ENCODE data around the gene TSR2.

The TSR2 gene

DNA sequence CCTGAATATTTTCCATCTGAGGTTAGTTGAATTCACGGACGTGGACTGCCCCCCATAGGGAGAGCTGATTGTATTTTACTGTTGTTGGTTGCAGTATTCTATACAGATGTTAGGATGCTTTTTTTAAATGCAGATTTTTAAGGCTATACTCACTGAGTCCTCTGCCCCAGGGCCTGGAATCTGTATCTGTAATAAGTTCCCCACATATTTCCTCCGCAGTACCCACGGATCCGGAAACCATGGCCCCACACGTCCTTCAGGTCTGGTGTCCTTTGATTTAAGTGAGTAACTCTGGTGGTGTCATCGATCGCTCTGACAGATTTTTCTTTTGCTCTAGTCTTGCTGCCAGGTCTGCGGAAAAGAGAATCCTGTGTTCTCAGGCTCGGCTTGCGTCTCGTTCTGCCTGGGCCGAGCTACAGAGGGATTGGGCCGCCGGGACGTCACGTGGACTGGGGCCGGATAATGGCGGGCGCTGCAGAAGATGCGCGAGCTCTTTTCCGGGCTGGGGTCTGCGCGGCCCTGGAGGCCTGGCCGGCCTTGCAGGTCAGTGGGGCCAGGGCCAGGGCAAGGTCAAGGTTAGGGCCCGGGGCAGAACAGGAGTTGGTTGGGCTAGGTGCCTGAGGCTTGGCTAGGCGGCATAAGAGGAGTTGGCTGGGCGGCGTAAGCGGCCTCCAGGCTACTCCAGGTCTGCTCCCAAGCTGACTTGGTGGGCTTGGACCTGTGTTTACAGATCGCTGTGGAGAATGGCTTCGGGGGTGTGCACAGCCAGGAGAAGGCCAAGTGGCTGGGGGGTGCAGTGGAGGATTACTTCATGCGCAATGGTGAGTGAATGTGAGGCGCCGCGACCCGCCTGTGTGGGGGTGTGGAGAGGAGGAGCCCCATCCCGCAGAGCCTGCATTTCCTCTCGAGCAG is at the start of gene TSR2:
Gene TSR2 (plus strand): TSS at position 445 of the 912 bp plus-strand sequence. CDS start 18 bp downstream, at position 463.
- ATAC-seq, result peak; percentile 95

GRCh38 chrX:54397113-54397512 is 43.1 kb upstream of the TSR2 start:
- no peak for ATAC-seq
- no peak for DNase-seq

More for the DNA sequence above, at the start of gene TSR2:
- peak; percentile 72 for DNase-seq

DNA sequence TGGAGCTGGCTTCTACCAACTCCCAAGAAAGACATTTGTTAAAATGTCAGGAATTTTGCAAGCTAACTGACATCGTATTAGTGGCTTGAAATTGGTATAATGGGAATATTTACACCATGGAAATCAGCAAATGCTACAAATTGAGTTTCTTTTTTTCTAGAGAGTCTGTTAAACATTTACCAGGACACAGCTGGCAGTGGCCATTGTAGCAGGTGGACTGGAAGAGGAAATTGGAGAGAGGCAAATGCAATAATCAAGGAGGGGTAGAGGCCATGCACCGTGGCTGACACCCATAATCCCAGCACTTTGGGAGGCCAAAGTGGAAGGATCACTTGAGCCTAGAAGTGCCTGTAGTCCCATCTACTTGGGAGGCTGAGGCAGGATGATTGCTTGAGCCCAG is 32.9 kb upstream of the TSR2 start:
- no peak for DNase-seq

DNA sequence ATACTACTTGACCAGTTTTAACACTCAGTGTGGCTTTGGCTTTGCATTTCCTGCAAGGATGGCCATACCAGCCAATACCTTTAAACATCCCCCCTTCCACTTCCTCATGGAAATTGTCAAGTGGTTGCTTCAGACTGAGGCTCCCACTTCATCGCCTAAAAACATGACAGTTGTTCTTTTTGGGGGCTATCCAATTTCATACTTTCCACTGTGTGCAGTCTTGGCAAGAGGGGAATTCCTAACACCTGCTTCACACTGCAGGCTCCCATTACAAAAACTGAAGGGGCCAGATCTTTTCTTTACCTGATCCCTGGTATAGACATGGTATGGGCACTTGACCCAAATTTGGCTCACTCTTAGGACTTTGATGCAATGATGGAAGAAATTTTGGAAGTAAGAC is 28.5 kb upstream of the TSR2 start:
- ATAC-seq, result no peak
- no peak for DNase-seq

More for the DNA sequence above, 32.9 kb upstream of the TSR2 start:
- no peak for ATAC-seq

DNA sequence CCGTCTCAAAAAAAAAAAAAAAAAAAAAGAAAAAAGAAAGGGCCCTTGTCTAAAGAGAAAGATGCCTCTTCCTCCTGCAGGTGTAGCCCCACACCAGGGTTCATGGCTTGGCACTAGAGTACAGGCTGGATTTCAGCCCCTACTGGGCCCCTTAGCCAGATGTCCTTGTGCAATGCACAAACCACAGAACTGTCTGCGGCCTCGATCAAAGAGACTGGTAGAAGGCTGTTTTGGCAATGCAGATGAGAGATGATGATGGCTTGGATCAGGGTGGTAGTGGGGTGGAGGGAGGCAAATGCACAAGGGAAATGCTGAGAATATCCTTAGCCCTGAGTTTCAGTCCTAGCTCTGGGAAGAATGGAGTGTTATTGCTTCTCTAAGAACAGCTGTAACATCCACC is 26.5 kb upstream of the TSR2 start:
- DNase-seq, result no peak
- no peak for ATAC-seq

- ATAC-seq (no peak), DNase-seq (no peak)
Observed at GRCh38 chrX:54415534-54416350, 24.5 kb upstream of the TSR2 start.

DNA sequence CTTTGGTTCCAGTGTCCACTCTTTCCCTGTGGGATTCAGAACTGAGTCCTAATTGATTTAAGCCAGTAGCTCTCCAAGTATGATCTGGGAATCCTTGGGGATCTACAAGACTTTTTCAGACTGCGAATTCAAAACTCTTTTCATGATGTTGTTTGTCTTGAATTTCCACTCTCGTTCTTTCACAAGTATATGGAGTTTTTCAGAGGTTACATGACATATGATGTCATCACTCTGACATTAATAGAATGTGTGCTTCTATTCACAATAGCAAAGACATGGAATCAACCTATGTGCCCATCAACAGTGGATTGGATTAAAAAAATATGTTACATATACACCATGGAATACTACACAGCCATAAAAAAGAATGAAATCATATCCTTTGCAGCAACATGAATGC is 23.2 kb upstream of the TSR2 start:
- no peak for DNase-seq

DNA sequence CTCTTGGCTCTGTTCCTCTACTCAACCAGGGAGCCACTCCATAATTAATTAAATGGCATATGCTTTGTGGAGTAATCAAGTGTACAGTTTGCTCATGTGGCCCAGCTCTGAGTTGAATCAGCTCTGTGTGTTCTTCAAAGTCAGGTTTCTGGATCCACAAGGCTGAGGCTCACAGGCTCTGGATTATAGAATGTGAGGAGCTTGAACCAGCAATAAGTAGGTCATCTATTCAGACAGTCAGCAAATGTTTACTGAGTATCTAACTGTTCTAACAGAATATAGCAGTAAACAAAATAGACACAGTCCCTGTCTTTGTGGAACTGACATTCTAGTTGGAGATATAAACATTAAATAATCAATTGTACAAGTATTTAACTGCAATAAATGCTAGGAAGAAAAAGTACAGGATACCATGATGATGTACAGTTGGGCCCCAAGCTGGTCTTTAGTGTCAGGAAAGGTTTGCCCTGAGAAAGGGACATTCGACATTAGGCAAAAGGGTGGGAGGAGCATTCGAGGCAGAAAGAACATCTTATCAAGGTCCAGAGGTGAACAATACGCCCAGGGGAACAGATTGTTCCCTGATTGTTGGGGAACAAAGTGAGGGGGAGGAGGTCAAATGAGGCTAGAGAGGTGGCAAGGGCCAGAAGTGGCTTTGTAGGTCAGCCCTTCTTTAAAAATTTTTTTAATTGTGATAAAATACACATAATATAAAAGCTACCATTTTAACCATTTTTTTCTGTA is 20.5 kb upstream of the TSR2 start:
- no peak for DNase-seq
- ATAC-seq, result no peak

More for the DNA sequence above, 23.2 kb upstream of the TSR2 start:
- ATAC-seq, result no peak

DNA sequence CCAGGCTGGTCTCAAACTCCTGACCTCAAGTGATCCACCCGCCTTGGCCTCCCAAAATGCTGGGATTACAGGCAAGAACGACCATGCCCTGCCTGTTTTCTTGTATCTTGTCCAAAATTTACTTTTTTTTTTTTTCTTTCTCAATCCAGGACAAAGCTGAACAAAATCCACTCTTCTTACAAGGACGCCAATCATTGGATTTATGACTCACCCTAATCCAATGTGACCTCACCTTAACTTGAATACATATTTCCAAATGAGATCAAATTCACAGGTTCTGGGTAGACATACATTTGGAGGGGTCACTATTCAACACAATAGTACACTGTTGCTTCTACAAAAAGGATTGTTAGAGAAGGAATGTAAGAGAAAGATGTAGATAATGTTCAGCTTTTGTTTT is 18.0 kb upstream of the TSR2 start:
- ATAC-seq, result no peak
- DNase-seq, result no peak

DNA sequence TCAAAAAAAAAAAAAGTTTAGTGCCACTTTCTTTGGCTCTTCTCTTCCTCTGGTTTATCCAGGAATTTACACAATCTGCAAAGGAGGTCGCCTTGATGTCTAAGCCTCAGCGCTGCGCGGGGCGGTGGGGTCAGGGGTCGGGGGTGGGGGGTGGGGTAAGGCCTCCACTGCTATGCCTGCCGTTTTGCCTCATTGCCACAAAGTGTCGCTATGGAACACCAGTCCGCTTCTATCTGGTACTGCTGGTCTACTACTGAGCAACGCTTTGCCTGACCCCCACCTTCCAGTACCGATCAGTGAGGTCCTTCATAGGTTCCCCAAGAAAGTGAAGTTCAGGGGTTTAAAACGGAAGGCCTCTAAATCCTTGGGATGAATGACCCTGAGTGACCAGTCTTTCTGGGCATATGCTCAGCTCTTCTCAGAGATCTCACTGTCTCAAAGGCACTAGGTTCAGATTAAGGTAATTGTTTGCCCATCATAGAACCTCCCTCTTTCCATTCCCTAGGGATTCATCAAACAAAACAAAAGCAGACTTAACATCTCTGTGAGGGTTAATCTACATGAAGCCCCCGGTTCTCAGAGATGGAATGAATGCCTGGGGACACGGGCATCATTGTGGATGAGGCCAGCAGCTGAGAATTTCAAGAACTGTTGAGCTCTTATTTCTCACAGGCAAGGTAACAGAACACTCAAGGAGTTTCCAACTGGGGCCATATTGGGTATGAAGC is 16.9 kb upstream of the TSR2 start:
- DNase-seq, result peak; percentile 2
- no peak for ATAC-seq

DNA sequence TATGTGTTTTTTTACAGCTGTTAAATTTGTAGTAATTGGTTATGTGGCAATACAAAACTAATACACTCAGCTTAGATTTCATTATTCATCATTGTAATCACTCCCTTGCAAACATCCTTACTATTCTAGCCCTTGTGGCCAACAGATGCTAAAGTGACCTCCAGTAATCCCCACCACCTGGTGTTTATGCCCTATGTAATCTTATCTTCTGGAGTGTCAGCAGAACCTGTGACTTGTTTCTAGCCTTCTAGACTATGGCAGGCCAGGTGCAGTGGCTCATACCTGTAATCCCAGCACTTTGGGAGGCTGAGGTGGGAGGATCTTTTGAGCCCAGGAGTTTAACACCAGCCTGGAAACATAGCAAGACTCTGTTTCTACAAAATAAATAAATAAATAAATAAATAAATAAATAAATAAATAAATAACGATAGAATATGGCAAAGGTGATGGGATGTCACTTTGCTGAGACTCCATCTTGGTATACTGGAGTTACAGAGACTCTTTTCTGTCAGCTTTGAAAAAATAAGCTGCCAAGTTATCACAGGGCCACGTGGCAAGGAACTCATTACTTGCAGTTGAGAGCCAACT is 12.3 kb upstream of the TSR2 start:
- no peak for ATAC-seq
- DNase-seq, result no peak

- no peak for ATAC-seq
Observed at GRCh38 chrX:54430519-54430918, 9.7 kb upstream of the TSR2 start.

GRCh38 chrX:54435121-54435520 is 5.1 kb upstream of the TSR2 start:
- DNase-seq, result no peak
- ATAC-seq, result no peak

More at GRCh38 chrX:54430519-54430918, 9.7 kb upstream of the TSR2 start:
- DNase-seq, result no peak

DNA sequence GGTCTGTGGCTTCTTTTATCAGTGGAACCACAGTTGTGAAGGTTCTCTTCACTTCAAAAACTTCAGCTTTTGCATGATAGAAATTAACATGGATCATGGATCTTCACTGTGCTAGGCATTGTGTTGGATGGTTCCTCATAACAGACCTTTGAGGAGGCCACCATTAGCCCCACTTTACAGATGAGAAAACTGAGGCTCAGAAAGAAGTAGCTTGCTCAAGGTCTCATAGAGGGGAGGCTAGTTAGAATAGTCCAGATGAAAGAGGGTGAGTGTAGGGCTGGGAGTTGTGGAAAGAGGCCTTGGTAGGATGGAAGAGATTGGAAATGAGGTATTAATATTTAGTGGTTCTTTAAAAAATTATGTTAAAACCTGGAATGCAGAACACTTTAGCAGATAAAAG is 2.6 kb downstream of the TSR2 start:
- ATAC-seq (no peak), DNase-seq (no peak)

- ATAC-seq, result no peak
- no peak for DNase-seq
Observed at GRCh38 chrX:54444752-54445151, 4.5 kb downstream of the TSR2 start.

DNA sequence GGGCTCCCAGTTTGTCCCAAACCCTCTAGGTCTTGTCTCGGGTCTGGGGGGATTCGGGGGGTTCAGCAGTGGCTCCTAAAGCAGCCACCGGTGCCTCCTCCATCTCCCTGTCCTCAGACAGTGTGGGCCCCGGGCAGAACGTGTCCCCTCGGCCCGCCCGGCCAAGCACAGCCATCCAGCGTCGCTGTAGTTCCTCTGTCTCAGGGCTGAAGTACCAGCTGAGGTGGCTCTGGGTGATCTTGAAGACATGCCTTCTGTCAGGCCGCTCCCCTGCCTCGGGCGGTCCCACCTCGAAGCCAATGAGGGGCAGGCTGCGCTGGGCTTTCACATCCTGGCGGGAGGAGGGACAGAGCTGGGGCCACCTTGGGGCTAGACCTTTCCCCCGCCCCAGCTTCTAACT is 5.9 kb downstream of the TSR2 start:
- no peak for DNase-seq
- ATAC-seq, result no peak

DNA sequence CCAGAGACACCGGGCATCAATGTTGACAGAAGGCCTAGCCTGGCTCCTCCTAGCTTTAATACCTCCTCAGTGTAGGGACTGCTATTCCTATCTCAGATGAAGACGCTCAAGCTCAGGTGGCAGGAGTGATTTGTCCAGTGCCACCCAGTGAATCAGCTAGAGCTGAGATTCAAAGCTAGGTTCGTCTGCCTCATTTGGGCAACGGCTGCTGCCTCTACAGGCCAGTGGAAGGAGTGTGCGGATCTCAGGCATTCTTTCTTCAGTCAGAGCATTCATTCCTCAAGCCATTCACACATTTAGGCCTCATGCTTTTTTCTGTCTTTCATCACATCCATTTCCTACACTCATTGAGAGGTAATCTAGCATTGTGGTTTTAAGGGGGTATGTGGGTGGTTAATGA is 7.3 kb downstream of the TSR2 start:
- no peak for ATAC-seq
- DNase-seq, result no peak

GRCh38 chrX:54449929-54450328 is 9.7 kb downstream of the TSR2 start:
- DNase-seq (no peak), ATAC-seq (no peak)

DNA sequence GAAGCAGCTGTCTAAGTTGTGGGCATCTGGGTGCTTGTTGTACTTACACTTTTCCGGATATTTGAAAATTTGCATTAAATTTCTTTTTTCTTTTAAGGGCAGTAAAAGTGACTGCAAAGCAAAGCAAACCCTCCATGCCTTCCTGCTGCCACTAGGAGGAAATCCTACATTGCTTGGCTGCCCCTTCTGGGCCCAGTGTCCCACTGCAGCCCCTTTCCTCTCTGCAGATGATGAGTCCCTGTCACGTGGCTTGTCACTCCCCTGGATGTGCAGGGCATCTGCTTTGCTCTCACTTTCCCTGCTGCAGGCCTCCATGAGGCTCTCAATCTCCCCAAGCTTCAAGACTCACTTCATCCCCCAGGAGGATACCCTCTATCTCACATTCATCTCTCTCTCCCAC is 12.7 kb downstream of the TSR2 start:
- ATAC-seq, result no peak

DNA sequence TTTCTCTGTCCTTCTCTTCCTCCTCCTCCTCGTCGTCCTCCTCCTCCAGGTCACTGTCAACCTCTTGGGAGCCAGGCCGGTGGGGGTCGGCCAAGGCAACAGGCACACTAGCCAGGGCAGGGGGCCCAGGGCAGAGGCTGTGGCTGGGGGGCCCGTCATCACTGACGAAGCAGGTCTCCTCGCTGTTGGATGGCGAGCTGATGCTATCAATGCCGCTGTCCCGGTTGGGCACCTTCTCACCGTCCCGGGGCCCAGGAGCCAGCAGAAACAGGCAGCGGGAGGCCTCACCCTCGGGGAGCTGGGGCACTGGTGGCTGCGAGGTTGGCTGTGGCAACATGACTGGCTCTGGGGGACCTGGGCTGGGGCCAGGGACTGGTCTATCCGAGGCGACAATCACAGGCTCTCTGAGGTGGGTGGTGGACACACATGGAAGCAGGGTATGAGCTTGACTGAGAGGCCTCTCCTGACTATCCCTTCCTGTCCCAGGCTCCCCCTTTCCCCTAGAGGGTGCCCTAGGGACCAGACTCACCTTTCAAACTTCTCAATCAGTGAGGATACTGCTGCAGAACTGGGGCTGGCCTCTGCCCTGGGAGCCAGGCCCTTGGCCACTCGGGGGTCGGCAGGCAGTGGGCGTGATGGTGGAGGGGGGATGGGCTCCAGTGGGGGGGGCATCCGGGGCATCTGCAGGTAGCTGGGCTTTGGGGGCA is 30.0 kb downstream of the TSR2 start:
- DNase-seq (no peak), ATAC-seq (no peak)

More for the DNA sequence above, 12.7 kb downstream of the TSR2 start:
- no peak for DNase-seq
